Superior temporal gyrus (tissue), 1 donor: Measurements from ENCODE around the gene ERCC1.
"Not testable (repeated sequence)": the region's sequence is repeated elsewhere in the genome, so short reads cannot be mapped to it uniquely, and the experiment has no call there.

Source experiments
- DNase-seq: peaks from one replicate; pipeline ENCODE4 v3.0.0-alpha.2; 2016; ENCODE audit errors: extremely low spot score

The ERCC1 gene

GRCh38 chr19:45429896-45430295 is 6.2 kb upstream of the ERCC1 start:
- DNase-seq = not testable (repeated sequence)

- no peak for DNase-seq
These were observed 4.9 kb upstream of the ERCC1 start for GRCh38 chr19:45428384-45429231.

- DNase-seq = no peak
These were observed 708 bp upstream of the ERCC1 start for GRCh38 chr19:45424191-45425058.

- no peak for DNase-seq
These were observed 606 bp downstream of the ERCC1 start for GRCh38 chr19:45423033-45423588.

- DNase-seq = no peak
These were observed 1.7 kb downstream of the ERCC1 start for GRCh38 chr19:45421947-45422498.

- DNase-seq = no peak
These were observed 2.8 kb downstream of the ERCC1 start for GRCh38 chr19:45420871-45421270.

- DNase-seq = no peak
These were observed 3.4 kb downstream of the ERCC1 start for GRCh38 chr19:45420356-45420755.

- no peak for DNase-seq
These were observed 3.8 kb downstream of the ERCC1 start for GRCh38 chr19:45419895-45420294.

GRCh38 chr19:45419396-45419795 is 4.3 kb downstream of the ERCC1 start:
- DNase-seq = no peak

- no peak for DNase-seq
These were observed 4.9 kb downstream of the ERCC1 start for GRCh38 chr19:45418802-45419201.

- no peak for DNase-seq
These were observed 6.6 kb downstream of the ERCC1 start for GRCh38 chr19:45417151-45417550.

- no peak for DNase-seq
These were observed 9.2 kb downstream of the ERCC1 start for GRCh38 chr19:45414468-45414867.

GRCh38 chr19:45413497-45413896 is 10.2 kb downstream of the ERCC1 start:
- DNase-seq = no peak

- DNase-seq = not testable (repeated sequence)
These were observed 13.4 kb downstream of the ERCC1 start for GRCh38 chr19:45410330-45410729.

- no peak for DNase-seq
These were observed 14.2 kb downstream of the ERCC1 start for GRCh38 chr19:45409557-45409920.

- no peak for DNase-seq
These were observed 14.7 kb downstream of the ERCC1 start for GRCh38 chr19:45408830-45409556.

- DNase-seq = no peak
These were observed 15.6 kb downstream of the ERCC1 start for GRCh38 chr19:45408121-45408520.

- DNase-seq = not testable (repeated sequence)
These were observed 16.1 kb downstream of the ERCC1 start for GRCh38 chr19:45407585-45407984.

GRCh38 chr19:45407091-45407375 is 16.7 kb downstream of the ERCC1 start:
- DNase-seq = no peak

GRCh38 chr19:45406226-45407090 is 17.3 kb downstream of the ERCC1 start, which contains the start of gene POLR1G:
POLR1G (plus strand) TSS chr19:45406644; CDS start chr19:45406697, 53 bp downstream.
- peak; percentile 97 for DNase-seq
